Measurements from ENCODE around the gene USP38. TPM values are rescaled to one million over a fixed set of nuclear protein-coding genes. Genes with fewer than 3 reads are reported as not detected.

The USP38 gene
- total RNA-seq, 1 donor = 29.4 TPM

- H3K4me3 ChIP-seq (ENCODE audit: low read depth, low read length) = peak overlapping the region; percentile 87
- DNase-seq (ENCODE audit: low read depth) = no peak
- TF ChIP-seq CTCF (IDR thresholded peaks at IDR 0.05; ENCODE audit: insufficient read depth, low read depth, low read length) = no peak
Measured at GRCh38 chr4:143188136-143189088, 3.7 kb downstream of the USP38 start.

- TF ChIP-seq CTCF (IDR thresholded peaks at IDR 0.05; ENCODE audit: insufficient read depth, low read depth, low read length) = no peak
- DNase-seq (ENCODE audit: low read depth) = no peak
- no peak overlapping the region for H3K4me3 ChIP-seq (ENCODE audit: low read depth, low read length)
Measured at GRCh38 chr4:143189528-143189927, 4.8 kb downstream of the USP38 start.

- H3K4me3 ChIP-seq (ENCODE audit: low read depth, low read length) = no peak overlapping the region
- no peak for TF ChIP-seq CTCF (IDR thresholded peaks at IDR 0.05; ENCODE audit: insufficient read depth, low read depth, low read length)
- no peak for DNase-seq (ENCODE audit: low read depth)
Measured at GRCh38 chr4:143195581-143195980, 10.9 kb downstream of the USP38 start.

- no peak for TF ChIP-seq CTCF (IDR thresholded peaks at IDR 0.05; ENCODE audit: insufficient read depth, low read depth, low read length)
- DNase-seq (ENCODE audit: low read depth) = no peak
- no peak overlapping the region for H3K4me3 ChIP-seq (ENCODE audit: low read depth, low read length)
Measured at GRCh38 chr4:143196323-143196722, 11.6 kb downstream of the USP38 start.

GRCh38 chr4:143199503-143199902, 14.8 kb downstream of the USP38 start:
- DNase-seq (ENCODE audit: low read depth) = no peak
- H3K4me3 ChIP-seq (ENCODE audit: low read depth, low read length) = no peak overlapping the region
- no peak for TF ChIP-seq CTCF (IDR thresholded peaks at IDR 0.05; ENCODE audit: insufficient read depth, low read depth, low read length)

GRCh38 chr4:143202824-143203223, 18.1 kb downstream of the USP38 start:
- H3K4me3 ChIP-seq (ENCODE audit: low read depth, low read length) = no peak overlapping the region
- DNase-seq (ENCODE audit: low read depth) = peak; percentile 23
- peak; percentile 20 for TF ChIP-seq CTCF (IDR thresholded peaks at IDR 0.05; ENCODE audit: insufficient read depth, low read depth, low read length)

All from fibroblast of villous mesenchyme (primary cell).